Panc1 (cell line): ENCODE data around the gene KRT83.

Experiments used
- CTCF ChIP-seq: fragments of 450-650 bp; IDR thresholded peaks from 2 replicates; pipeline ENCODE4 v1.5.1; 2017; ENCODE audit warnings: mild to moderate bottlenecking
- POLR2AphosphoS5 ChIP-seq: IDR thresholded peaks from 2 replicates; pipeline ENCODE4 v1.6.1; 2012; ENCODE audit warnings: mild to moderate bottlenecking, low read depth, low read length, moderate library complexity
- REST ChIP-seq, 2 experiments: IDR thresholded peaks; 2 replicates each; pipeline ENCODE4 v1.6.1; 2011 to 2012; ENCODE audit warnings: low read depth in 2 of 2, control low read depth in 1 of 2, low read length in 1 of 2, mild to moderate bottlenecking in 1 of 2, moderate library complexity in 1 of 2; ENCODE audit not compliant: insufficient read depth in 1 of 2
- SIN3A ChIP-seq: IDR thresholded peaks from 2 replicates; pipeline ENCODE4 v1.6.1; 2012; ENCODE audit warnings: low read depth, mild to moderate bottlenecking, low read length, moderate library complexity, borderline replicate concordance; ENCODE audit not compliant: insufficient read depth

GRCh38 chr12:52313926-52314325 lies 7.3 kb downstream of the KRT83 start:
- TF ChIP-seq SIN3A (no peak), CTCF (no peak), REST (IDR thresholded peaks at IDR 0.05; ENCODE audit: insufficient read depth in 1 of 2, low read depth in 2 of 2, low read length in 1 of 2) (no peak), POLR2AphosphoS5 (no peak)
